A549 (cell line): ENCODE results near the gene DELE1. TPM values are rescaled to one million over a fixed set of nuclear protein-coding genes. Genes with fewer than 3 reads are reported as not detected.
A peak's percentile ranks its signal among the peaks of the same experiment; 100 is the strongest.

Experiments used
- ATAC-seq, 2 experiments: fragments of 200-7000 bp in 1 of 2; fragments of >200 bp in 1 of 2; cut with Nextera tagmentation in 1 of 2; cut with Tn5 transposase in 1 of 2; 3 replicates each; pipeline versions ENCODE4 v1.8.0 to v1.9.1; 2018 to 2020; ENCODE audit warnings: mild to moderate bottlenecking in 1 of 2, moderate library complexity in 1 of 2
- CTCF ChIA-PET: fragments of 300-600 bp; sonication (Branson Sonifier 250); formaldehyde crosslinking; extraction: SDS; loops from one replicate; lab custom pipeline; 2021; ENCODE audit warnings: antibody characterized with exemption, inconsistent platforms; lab: Yijun Ruan, JAX
- POLR2A ChIA-PET: fragments of 350-600 bp; formaldehyde crosslinking; extraction: SDS; loops from one replicate; lab custom pipeline; 2021; ENCODE audit warnings: antibody characterized with exemption, inconsistent platforms; lab: Yijun Ruan, JAX
- DNase-seq, 2 experiments: peaks; one replicate each; pipeline versions ENCODE4 v3.0.0 to v3.0.0-alpha.2; 2011 to 2016; ENCODE audit warnings: low read depth in 1 of 2, low spot score in 1 of 2
- FAIRE-seq: peaks from 2 replicates; lab custom pipeline; 2011; peaks lifted over from hg19 to GRCh38; lab: Jason Lieb, UNC
- H3K27ac ChIP-seq, 2 experiments: fragments of >200 bp; sonication (Bioruptor Twin); formaldehyde crosslinking; 3 replicates each; pipeline ENCODE4 v1.5.1; 2016 to 2017
- H3K4me1 ChIP-seq: fragments of >200 bp; sonication (Bioruptor Twin); formaldehyde crosslinking; 3 replicates; pipeline ENCODE4 v1.6.1; 2016
- H3K4me2 ChIP-seq: fragments of >200 bp; sonication (Bioruptor Twin); formaldehyde crosslinking; 3 replicates; pipeline ENCODE4 v1.6.1; 2016
- H3K4me3 ChIP-seq: fragments of >200 bp; sonication (Bioruptor Twin); formaldehyde crosslinking; 3 replicates; pipeline ENCODE4 v1.5.1; 2016
- H3K9me3 ChIP-seq: fragments of >200 bp; sonication (Bioruptor Twin); formaldehyde crosslinking; 3 replicates; pipeline ENCODE4 v1.6.1; 2016
- BHLHE40 ChIP-seq: IDR thresholded peaks from 2 replicates; pipeline ENCODE4 v1.6.1; 2012; ENCODE audit warnings: low read depth, low read length, inconsistent platforms
- CEBPB ChIP-seq, 2 experiments: fragments of >200 bp in 1 of 2; sonication (Bioruptor Twin) in 1 of 2; formaldehyde crosslinking in 1 of 2; IDR thresholded peaks; 2 replicates each; pipeline ENCODE4 v1.6.1; 2012 to 2016
- CHD2 ChIP-seq: fragments of 150-350 bp; IDR thresholded peaks from 2 replicates; pipeline ENCODE4 v1.6.1; 2014; ENCODE audit warnings: low read length; ENCODE audit not compliant: partially characterized antibody
- EHF ChIP-seq: fragments of 250-450 bp; sonication (Bioruptor Pico); IDR thresholded peaks from 2 replicates; pipeline ENCODE4 v1.5.0; 2020; ENCODE audit warnings: mild to moderate bottlenecking
- EHMT2 ChIP-seq: fragments of 200-600 bp; sonication (generic); IDR thresholded peaks from 2 replicates; pipeline ENCODE4 v1.6.1; 2016; ENCODE audit warnings: antibody characterized with exemption, low read depth, mild to moderate bottlenecking, moderate library complexity
- ESRRA ChIP-seq: fragments of 150-350 bp; IDR thresholded peaks from 2 replicates; pipeline ENCODE4 v1.6.1; 2014; ENCODE audit warnings: mild to moderate bottlenecking, low read length, borderline replicate concordance
- HDAC2 ChIP-seq: fragments of 200-600 bp; sonication (generic); IDR thresholded peaks from 2 replicates; pipeline ENCODE4 v1.6.1; 2016
- HOXB5 ChIP-seq: fragments of 250-450 bp; sonication (Bioruptor Pico); IDR thresholded peaks from 2 replicates; pipeline ENCODE4 v1.5.0; 2020; ENCODE audit warnings: mild to moderate bottlenecking, moderate library complexity
- JUN ChIP-seq, 2 experiments: fragments of >200 bp; sonication (Bioruptor Twin); formaldehyde crosslinking; IDR thresholded peaks; 2 replicates in 1 of 2; 3 replicates in 1 of 2; pipeline ENCODE4 v1.6.1; 2016 to 2017
- JUNB ChIP-seq: fragments of >200 bp; sonication (Bioruptor Twin); formaldehyde crosslinking; IDR thresholded peaks from 2 replicates; pipeline ENCODE4 v1.6.1; 2016
- MAFK ChIP-seq: fragments of 450-650 bp; IDR thresholded peaks from 2 replicates; pipeline ENCODE4 v1.6.1; 2014; ENCODE audit not compliant: partially characterized antibody
- MYC ChIP-seq: IDR thresholded peaks from 2 replicates; pipeline ENCODE4 v1.6.1; 2012; ENCODE audit warnings: mild to moderate bottlenecking, inconsistent platforms, low read length, improper control_type of control experiment, borderline replicate concordance
- NFE2L2 ChIP-seq: fragments of 150-350 bp; conservative IDR thresholded peaks from 2 replicates; pipeline ENCODE4 v1.6.1; 2014; ENCODE audit warnings: low read length
- NPAS2 ChIP-seq: fragments of 250-450 bp; sonication (Bioruptor Pico); IDR thresholded peaks from 2 replicates; pipeline ENCODE4 v1.8.0; 2022; ENCODE audit warnings: mild to moderate bottlenecking, moderate library complexity, borderline replicate concordance
- POLR2A ChIP-seq: IDR thresholded peaks from 2 replicates; pipeline ENCODE4 v1.6.1; 2012; ENCODE audit warnings: mild to moderate bottlenecking, low read length
- RAD21 ChIP-seq, 2 experiments: fragments of >200 bp in 1 of 2; sonication (Bioruptor Twin) in 1 of 2; formaldehyde crosslinking in 1 of 2; IDR thresholded peaks in 1 of 2; conservative IDR thresholded peaks in 1 of 2; 2 replicates in 1 of 2; 3 replicates in 1 of 2; pipeline ENCODE4 v1.6.1; 2012 to 2018; ENCODE audit warnings: inconsistent platforms in 1 of 2
- RARB ChIP-seq: fragments of 250-450 bp; sonication (Bioruptor Pico); IDR thresholded peaks from 2 replicates; pipeline ENCODE4 v1.8.0; 2021; ENCODE audit warnings: mild to moderate bottlenecking, moderate library complexity
- SREBF2 ChIP-seq: fragments of 450-650 bp; IDR thresholded peaks from 2 replicates; pipeline ENCODE4 v1.6.1; 2014; ENCODE audit warnings: mild to moderate bottlenecking, moderate library complexity
- TP53 ChIP-seq: fragments of 250-450 bp; sonication (Bioruptor Pico); IDR thresholded peaks from 2 replicates; pipeline ENCODE4 v1.5.0; 2021; ENCODE audit warnings: mild to moderate bottlenecking, moderate library complexity
- ZNF302 ChIP-seq: fragments of 250-450 bp; sonication (Bioruptor Pico); IDR thresholded peaks from 2 replicates; pipeline ENCODE4 v1.9.0; 2021; ENCODE audit warnings: inconsistent platforms, mild to moderate bottlenecking, moderate library complexity
- ZSCAN20 ChIP-seq: fragments of 250-450 bp; sonication (Bioruptor Pico); IDR thresholded peaks from 2 replicates; pipeline ENCODE4 v1.8.0; 2022; ENCODE audit warnings: mild to moderate bottlenecking, moderate library complexity
- WGBS: methylation state at CpG from one replicate; pipeline ENCODE4 v1.1.6; 2017; ENCODE audit errors: missing lambda C conversion rate; 5-methylcytosine and 5-hydroxymethylcytosine counted together
- polyA plus RNA-seq, 4 experiments: library from polyadenylated mRNA; depleted of rRNA in 3 of 4; stranded (reverse); fragments of >200 nt; fragmentation: RNase III in 1 of 4; extraction: RNeasy Plus Mini Kit Qiagen cat#74134 plus additional on column Dnase treatment in 1 of 4; gene quantifications; 2 replicates in 3 of 4; 3 replicates in 1 of 4; pipeline ENCODE4 v1.2.3, GENCODE V29; 2011 to 2017

DELE1 gene
- polyA plus RNA-seq, 2 of the 4 experiments (the other 2 are of a cell fraction): 41.2 to 60.1 TPM

GRCh38 chr5:141923448-141924313, at the start of gene DELE1 (continued):
- no peak for TF ChIP-seq ZSCAN20
- TF ChIP-seq ZNF302 (CRISPR knock-in tag): no peak
- peak; percentile 80 for TF ChIP-seq POLR2A
- TF ChIP-seq, all 56 proteins: peak for 10

GRCh38 chr5:141873933-141874261, 49.8 kb upstream of the DELE1 start:
- POLR2A ChIA-PET: no interaction called here
- H3K4me1 ChIP-seq: peaks cover 16% of the 10 kb centered on the region
- CTCF ChIA-PET: interaction anchor here (0.6 to 12.7 kb wide), 4 partner anchors 18 to 177 kb away, joined by 4 to 424 read pairs (median 4); no protein-coding TSS in a partner anchor

GRCh38 chr5:141874262-141874964, 49.3 kb upstream of the DELE1 start:
- TF ChIP-seq NFE2L2: no peak
- TF ChIP-seq MYC: no peak
- no peak for TF ChIP-seq HDAC2
- TF ChIP-seq SREBF2: no peak
- TF ChIP-seq CHD2: no peak
- no peak for TF ChIP-seq ZSCAN20
- TF ChIP-seq BHLHE40: no peak
- TF ChIP-seq NPAS2 (CRISPR knock-in tag): no peak
- TF ChIP-seq CEBPB (IDR thresholded peaks at IDR 0.05): no peak
- no peak for TF ChIP-seq EHMT2
- no peak for TF ChIP-seq MAFK
- no peak for TF ChIP-seq EHF (CRISPR knock-in tag)
- no peak for TF ChIP-seq JUN (IDR thresholded peaks at IDR 0.05)
- no peak for TF ChIP-seq RARB (CRISPR knock-in tag)
- TF ChIP-seq JUNB: no peak
- TF ChIP-seq ESRRA: no peak
- TF ChIP-seq, all 56 proteins: peak for 0
- H3K4me3 ChIP-seq: no peak overlapping the region
- CTCF ChIA-PET: interaction anchor here (0.6 to 12.7 kb wide), 5 partner anchors 18 to 210 kb away, joined by 3 to 424 read pairs (median 4); no protein-coding TSS in a partner anchor
- FAIRE-seq (no peak), DNase-seq (no peak), ATAC-seq (no peak)
- H3K9me3 ChIP-seq: no peaks in the 10 kb centered on the region
- no peak overlapping the region for H3K27ac ChIP-seq
- no peak overlapping the region for H3K4me2 ChIP-seq
- WGBS: 77% methylated on average over 16 of the region's 16 CpGs
- H3K4me1 ChIP-seq: peaks cover 16% of the 10 kb centered on the region
- POLR2A ChIA-PET: no interaction called here

More at GRCh38 chr5:141873933-141874261, 49.8 kb upstream of the DELE1 start:
- ATAC-seq (no peak), DNase-seq (no peak), FAIRE-seq (no peak)
- Histone ChIP-seq H3K4me3 (no peak overlapping the region), H3K27ac (no peak overlapping the region), H3K9me3 (no peaks in the 10 kb centered on the region), H3K4me2 (no peak overlapping the region)
- no peak for TF ChIP-seq RAD21 (conservative IDR thresholded peaks at IDR 0.05 in 1 of 2, IDR thresholded peaks at IDR 0.05 in 1 of 2)
- no peak for TF ChIP-seq TP53 (CRISPR knock-in tag)
- TF ChIP-seq HOXB5 (CRISPR knock-in tag): no peak
- no peak for TF ChIP-seq MAFK
- TF ChIP-seq NPAS2 (CRISPR knock-in tag): no peak
- 68% methylated on average over 3 of the region's 3 CpGs for WGBS
